ENCODE measurements around the gene MRPL36.

- TF ChIP-seq CTCF (IDR thresholded peaks at IDR 0.05) = no peak
- no peak for TF ChIP-seq TP53 (CRISPR knock-in tag; IDR thresholded peaks at IDR 0.05)
These were observed 20.5 kb downstream of the MRPL36 start for GRCh38 chr5:1779021-1779680.
